ENCODE results near the gene ZFAND3. TPM values are rescaled to one million over a fixed set of nuclear protein-coding genes. Genes with fewer than 3 reads are reported as not detected.
"Not testable (repeated sequence)": the region's sequence is repeated elsewhere in the genome, so short reads cannot be mapped to it uniquely, and the experiment has no call there.

ZFAND3 gene
- total RNA-seq, 1 donor: 25.6 TPM

GRCh38 chr6:38124224-38124926 lies 304.8 kb downstream of the ZFAND3 start:
- H3K4me1 ChIP-seq (ENCODE audit: insufficient read depth, low read length); H3K4me3 ChIP-seq (ENCODE audit: low read length); H3K27me3 ChIP-seq (ENCODE audit: insufficient read depth, low read length); H3K9me3 ChIP-seq (ENCODE audit: low read depth, low read length): not testable (repeated sequence)

GRCh38 chr6:38127284-38127683 lies 307.8 kb downstream of the ZFAND3 start:
- Histone ChIP-seq H3K27me3 (ENCODE audit: insufficient read depth, low read length) (no peaks in the 10 kb centered on the region), H3K4me1 (ENCODE audit: insufficient read depth, low read length) (no peaks in the 10 kb centered on the region), H3K9me3 (ENCODE audit: low read depth, low read length) (no peaks in the 10 kb centered on the region), H3K4me3 (ENCODE audit: low read length) (no peak overlapping the region)

- Histone ChIP-seq H3K4me1 (ENCODE audit: insufficient read depth, low read length) (no peaks in the 10 kb centered on the region), H3K9me3 (ENCODE audit: low read depth, low read length) (no peaks in the 10 kb centered on the region), H3K27me3 (ENCODE audit: insufficient read depth, low read length) (no peaks in the 10 kb centered on the region), H3K4me3 (ENCODE audit: low read length) (no peak overlapping the region)
These were observed 312.0 kb downstream of the ZFAND3 start for GRCh38 chr6:38131527-38131965.

- no peak overlapping the region for H3K4me3 ChIP-seq (ENCODE audit: low read length)
- no peaks in the 10 kb centered on the region for H3K4me1 ChIP-seq (ENCODE audit: insufficient read depth, low read length)
- H3K9me3 ChIP-seq (ENCODE audit: low read depth, low read length): no peaks in the 10 kb centered on the region
- H3K27me3 ChIP-seq (ENCODE audit: insufficient read depth, low read length): no peaks in the 10 kb centered on the region
These were observed 314.6 kb downstream of the ZFAND3 start for GRCh38 chr6:38133932-38134703.

DNA sequence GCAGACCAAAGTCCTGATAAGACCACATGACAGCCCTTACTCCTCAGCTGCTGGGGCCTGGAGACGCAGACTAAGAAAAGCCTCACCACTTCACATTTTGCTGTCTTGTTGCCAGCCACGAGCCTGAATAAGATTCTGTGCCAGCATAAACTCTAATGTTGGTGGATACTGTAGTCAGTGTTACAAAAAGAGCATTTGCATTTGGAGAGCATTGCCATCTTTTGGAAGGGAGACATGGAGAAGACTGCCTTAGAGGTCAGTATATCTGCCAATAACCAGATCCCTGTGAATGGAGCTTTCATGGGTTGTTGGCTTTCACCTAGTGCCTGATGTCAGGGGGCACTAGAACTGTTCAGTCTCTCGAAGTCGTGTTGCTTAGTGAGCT lies 315.2 kb downstream of the ZFAND3 start:
- Histone ChIP-seq H3K4me3 (ENCODE audit: low read length) (no peak overlapping the region), H3K27me3 (ENCODE audit: insufficient read depth, low read length) (no peaks in the 10 kb centered on the region), H3K9me3 (ENCODE audit: low read depth, low read length) (no peaks in the 10 kb centered on the region), H3K4me1 (ENCODE audit: insufficient read depth, low read length) (no peaks in the 10 kb centered on the region)

DNA sequence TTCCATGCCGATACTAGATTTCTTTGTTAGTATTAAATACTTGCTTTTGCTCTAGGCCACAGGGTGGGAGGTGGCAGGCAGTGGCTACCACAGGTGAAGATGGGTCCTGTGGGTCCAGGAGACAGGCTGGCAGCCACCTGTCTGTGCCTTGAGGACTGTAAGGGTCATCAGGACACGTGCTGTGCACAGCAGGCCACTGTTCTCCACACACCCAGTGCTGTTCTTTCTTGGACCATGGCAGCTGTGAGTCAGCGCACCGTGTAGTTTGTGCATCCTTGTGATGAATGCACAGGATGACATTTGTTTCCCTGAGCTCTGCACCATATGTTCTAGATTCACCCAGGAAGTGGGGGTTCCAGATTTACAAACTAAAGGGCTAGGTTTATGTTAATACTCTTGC lies 317.0 kb downstream of the ZFAND3 start:
- H3K27me3 ChIP-seq (ENCODE audit: insufficient read depth, low read length): no peaks in the 10 kb centered on the region
- H3K4me3 ChIP-seq (ENCODE audit: low read length): no peak overlapping the region
- H3K9me3 ChIP-seq (ENCODE audit: low read depth, low read length): no peaks in the 10 kb centered on the region
- no peaks in the 10 kb centered on the region for H3K4me1 ChIP-seq (ENCODE audit: insufficient read depth, low read length)

DNA sequence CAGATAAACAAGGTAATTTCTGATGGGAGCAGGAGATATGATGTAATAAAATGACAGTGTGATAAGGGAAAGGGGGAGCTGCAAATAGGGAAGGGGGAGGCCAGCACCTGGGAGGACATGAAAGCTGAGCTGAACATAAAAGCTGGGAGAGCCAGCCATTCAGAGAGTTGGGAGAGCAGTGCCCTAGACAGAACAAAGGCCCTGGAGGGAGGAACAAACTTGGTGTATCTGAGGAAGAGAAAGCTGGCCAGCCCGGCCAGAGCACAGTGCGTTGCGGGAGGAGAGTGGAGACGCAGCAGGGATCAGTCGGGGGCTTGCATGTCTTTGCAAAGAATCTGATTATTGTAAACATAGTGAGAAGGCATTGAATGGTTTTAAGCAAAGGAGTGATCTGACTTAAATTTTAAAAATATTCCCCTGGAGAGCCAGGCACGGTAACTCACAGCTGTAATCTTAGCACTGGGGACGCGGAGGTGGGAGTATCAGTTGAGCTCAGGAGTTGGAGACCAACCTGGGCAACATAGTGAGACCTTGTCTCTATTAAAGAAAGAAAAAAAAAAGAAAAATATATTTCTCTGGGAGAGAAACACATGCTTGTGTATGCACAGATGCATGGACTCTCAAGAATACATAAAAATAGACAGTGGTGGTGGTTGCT lies 318.2 kb downstream of the ZFAND3 start:
- no peaks in the 10 kb centered on the region for H3K4me1 ChIP-seq (ENCODE audit: insufficient read depth, low read length)
- no peaks in the 10 kb centered on the region for H3K9me3 ChIP-seq (ENCODE audit: low read depth, low read length)
- no peaks in the 10 kb centered on the region for H3K27me3 ChIP-seq (ENCODE audit: insufficient read depth, low read length)
- H3K4me3 ChIP-seq (ENCODE audit: low read length): no peak overlapping the region

- no peaks in the 10 kb centered on the region for H3K4me1 ChIP-seq (ENCODE audit: insufficient read depth, low read length)
- no peaks in the 10 kb centered on the region for H3K27me3 ChIP-seq (ENCODE audit: insufficient read depth, low read length)
- H3K9me3 ChIP-seq (ENCODE audit: low read depth, low read length): no peaks in the 10 kb centered on the region
- H3K4me3 ChIP-seq (ENCODE audit: low read length): no peak overlapping the region
These were observed 318.8 kb downstream of the ZFAND3 start for GRCh38 chr6:38138374-38138773.

DNA sequence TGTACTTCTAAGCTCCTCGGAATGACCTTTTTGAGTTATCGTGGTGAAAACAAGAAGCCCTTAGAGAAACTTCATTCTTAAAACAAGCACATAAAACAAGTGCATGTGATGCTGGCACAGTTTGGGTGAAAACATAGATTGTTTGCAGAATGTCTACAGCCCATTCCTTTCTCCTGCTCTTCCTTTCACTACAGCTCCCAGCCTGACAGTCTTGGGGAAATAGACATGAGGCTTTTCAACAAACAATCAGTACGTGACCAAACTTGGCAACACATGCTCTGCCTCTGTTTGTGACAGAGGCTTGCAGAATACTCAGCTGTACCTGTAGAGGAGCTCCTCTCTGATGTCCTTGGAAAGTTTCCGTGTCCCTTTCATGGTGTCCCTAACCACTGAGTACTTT lies 321.6 kb downstream of the ZFAND3 start:
- no peaks in the 10 kb centered on the region for H3K9me3 ChIP-seq (ENCODE audit: low read depth, low read length)
- no peaks in the 10 kb centered on the region for H3K4me1 ChIP-seq (ENCODE audit: insufficient read depth, low read length)
- no peaks in the 10 kb centered on the region for H3K27me3 ChIP-seq (ENCODE audit: insufficient read depth, low read length)
- no peak overlapping the region for H3K4me3 ChIP-seq (ENCODE audit: low read length)

- Histone ChIP-seq H3K27me3 (ENCODE audit: insufficient read depth, low read length) (no peaks in the 10 kb centered on the region), H3K4me1 (ENCODE audit: insufficient read depth, low read length) (no peaks in the 10 kb centered on the region), H3K4me3 (ENCODE audit: low read length) (no peak overlapping the region), H3K9me3 (ENCODE audit: low read depth, low read length) (no peaks in the 10 kb centered on the region)
These were observed 322.2 kb downstream of the ZFAND3 start for GRCh38 chr6:38141716-38142115.

- Histone ChIP-seq H3K27me3 (ENCODE audit: insufficient read depth, low read length) (no peaks in the 10 kb centered on the region), H3K4me1 (ENCODE audit: insufficient read depth, low read length) (no peaks in the 10 kb centered on the region), H3K9me3 (ENCODE audit: low read depth, low read length) (no peaks in the 10 kb centered on the region), H3K4me3 (ENCODE audit: low read length) (no peak overlapping the region)
These were observed 322.8 kb downstream of the ZFAND3 start for GRCh38 chr6:38142178-38142902.

DNA sequence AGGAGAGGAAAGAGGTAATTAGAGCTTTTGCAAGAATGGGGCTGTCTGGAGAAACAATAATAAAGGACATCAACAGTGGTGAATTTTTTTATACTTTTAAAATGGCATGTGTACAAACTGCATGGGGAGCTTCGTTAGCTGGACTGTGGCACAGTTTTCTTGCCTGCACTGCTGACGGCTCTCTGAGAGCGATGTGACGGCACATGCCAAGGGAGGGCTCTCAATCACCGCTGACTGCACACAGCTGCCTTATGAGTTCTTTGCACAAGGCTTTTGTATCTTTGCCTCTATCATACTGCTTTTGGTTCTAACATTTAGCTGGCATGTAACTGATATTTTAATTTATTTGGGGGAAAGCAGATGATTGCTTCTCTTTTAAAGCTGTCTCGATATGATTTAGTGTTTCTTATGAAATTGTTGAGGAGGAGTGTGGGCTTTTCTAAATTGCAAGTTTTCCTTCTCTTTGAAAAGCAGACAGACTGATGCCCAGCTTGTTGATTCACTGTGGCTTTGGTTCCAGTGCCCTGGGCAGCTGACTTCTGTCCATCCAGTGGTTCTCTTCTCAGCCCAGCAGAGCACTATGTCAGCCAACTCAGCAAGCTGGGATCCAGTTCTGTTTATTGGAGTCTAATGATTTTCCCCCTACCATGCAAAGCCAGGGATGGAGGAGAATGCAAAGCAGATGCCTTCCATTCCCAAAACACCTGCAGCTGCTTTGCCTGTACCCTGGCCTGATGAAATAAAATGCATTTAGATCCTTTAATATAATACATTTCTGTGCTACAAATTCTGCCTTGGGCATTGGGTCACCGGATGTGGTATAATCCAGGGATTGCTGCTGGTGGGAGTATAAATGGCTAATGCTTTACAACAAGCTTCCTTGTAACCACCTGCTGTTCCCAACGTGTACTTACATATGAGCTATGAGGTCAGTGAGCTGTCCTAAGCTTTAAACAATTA lies 323.9 kb downstream of the ZFAND3 start:
- H3K4me3 ChIP-seq (ENCODE audit: low read length): no peak overlapping the region
- H3K4me1 ChIP-seq (ENCODE audit: insufficient read depth, low read length): no peaks in the 10 kb centered on the region
- H3K9me3 ChIP-seq (ENCODE audit: low read depth, low read length): no peaks in the 10 kb centered on the region
- H3K27me3 ChIP-seq (ENCODE audit: insufficient read depth, low read length): no peaks in the 10 kb centered on the region

DNA sequence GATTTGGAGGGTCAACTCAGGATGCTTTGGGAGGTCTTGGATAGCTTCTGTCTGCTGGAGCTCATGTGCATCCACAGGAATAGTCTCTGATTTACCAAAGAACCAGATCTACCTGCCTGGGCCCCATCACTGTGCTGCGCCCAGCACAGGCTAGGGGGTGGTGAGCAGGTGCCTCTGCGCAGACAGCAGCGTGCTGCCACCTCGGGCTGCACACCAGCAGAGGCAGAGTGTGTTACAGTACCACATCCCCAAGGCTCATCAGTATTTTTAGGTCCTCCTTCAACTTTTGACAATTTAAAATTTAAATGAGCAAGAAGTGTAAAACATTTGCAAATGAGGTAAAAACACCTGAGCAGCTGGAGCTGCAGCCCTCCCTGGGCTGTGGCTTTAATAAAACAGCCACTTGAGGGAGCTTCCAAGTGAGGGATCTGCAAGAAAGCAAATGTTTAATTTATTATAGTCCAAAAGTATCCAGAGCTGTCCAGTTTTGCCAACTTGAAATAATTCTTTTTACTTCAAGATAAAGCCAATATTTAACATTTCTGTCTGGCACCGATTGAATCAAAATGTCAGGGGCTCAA lies 324.9 kb downstream of the ZFAND3 start:
- no peak overlapping the region for H3K4me3 ChIP-seq (ENCODE audit: low read length)
- no peaks in the 10 kb centered on the region for H3K9me3 ChIP-seq (ENCODE audit: low read depth, low read length)
- no peaks in the 10 kb centered on the region for H3K27me3 ChIP-seq (ENCODE audit: insufficient read depth, low read length)
- no peaks in the 10 kb centered on the region for H3K4me1 ChIP-seq (ENCODE audit: insufficient read depth, low read length)
